IPS DF 6.9 (cell line): Measurements from ENCODE around the gene THAP3.
"Not testable (repeated sequence)": the region's sequence is repeated elsewhere in the genome, so short reads cannot be mapped to it uniquely, and the experiment has no call there.

ENCODE experiments used
- DNase-seq: peaks from one replicate; pipeline ENCODE4 v3.0.0-alpha.2; 2013; ENCODE audit warnings: low read depth, low spot score
- H3K27ac ChIP-seq: one replicate; pipeline ENCODE4 v1.5.1; 2013; ENCODE audit warnings: low read length, control low read depth
- H3K27me3 ChIP-seq: 2 replicates; pipeline ENCODE4 v1.6.1; 2013; ENCODE audit warnings: mild to moderate bottlenecking, low read length; ENCODE audit not compliant: control insufficient read depth, insufficient read depth
- H3K36me3 ChIP-seq: 2 replicates; pipeline ENCODE4 v1.6.1; 2013; ENCODE audit warnings: low read length; ENCODE audit not compliant: control insufficient read depth, insufficient read depth
- H3K4me1 ChIP-seq: 2 replicates; pipeline ENCODE4 v1.6.1; 2013; ENCODE audit warnings: low read length; ENCODE audit not compliant: control insufficient read depth, insufficient read depth
- H3K4me3 ChIP-seq: 2 replicates; pipeline ENCODE4 v1.5.1; 2013; ENCODE audit warnings: mild to moderate bottlenecking, low read length
- H3K9me3 ChIP-seq: 2 replicates; pipeline ENCODE4 v1.6.1; 2013; ENCODE audit warnings: low read length, inconsistent platforms; ENCODE audit not compliant: control insufficient read depth, insufficient read depth
- WGBS: extraction: QIAGEN DNeasy Blood & Tissue Kit; methylation state at CpG from one replicate; pipeline ENCODE4 v1.1.7; 2013; ENCODE audit warnings: mixed read lengths, missing lambda C conversion rate; ENCODE audit not compliant: insufficient read length, insufficient coverage; 5-methylcytosine and 5-hydroxymethylcytosine counted together

THAP3 gene

GRCh38 chr1:6637770-6638169 lies 13.1 kb downstream of the THAP3 start:
- no peaks in the 10 kb centered on the region for H3K9me3 ChIP-seq
- no peaks in the 10 kb centered on the region for H3K27me3 ChIP-seq
- no peak for DNase-seq
- H3K4me1 ChIP-seq: no peaks in the 10 kb centered on the region
- H3K27ac ChIP-seq: no peak overlapping the region
- peaks cover 44% of the 10 kb centered on the region for H3K36me3 ChIP-seq
- WGBS: no CpG with 5 or more reads among the region's 9 CpGs
- H3K4me3 ChIP-seq: no peak overlapping the region

DNA sequence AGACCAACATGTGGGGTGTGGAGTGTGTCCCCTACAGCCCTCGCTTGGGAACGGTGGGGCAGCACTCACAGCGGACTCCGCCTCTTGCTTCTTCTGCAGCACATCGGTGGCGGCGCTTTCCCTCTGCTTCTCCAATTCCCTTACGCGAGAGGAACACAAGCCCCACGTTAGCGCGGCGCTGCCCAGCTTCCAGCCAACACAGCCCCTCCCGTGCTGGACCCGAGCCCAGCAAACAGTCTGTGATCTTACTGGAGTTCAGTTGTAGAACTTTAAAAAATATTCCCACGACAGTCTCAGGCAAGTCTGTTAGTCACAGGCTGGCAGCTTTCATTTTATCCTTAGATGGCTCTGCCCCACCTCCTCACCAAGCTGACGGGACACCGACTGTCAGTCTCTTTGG lies 13.6 kb downstream of the THAP3 start:
- peaks cover 45% of the 10 kb centered on the region for H3K36me3 ChIP-seq
- no CpG with 5 or more reads among the region's 18 CpGs for WGBS

GRCh38 chr1:6640867-6641266 lies 16.2 kb downstream of the THAP3 start:
- H3K27ac ChIP-seq, H3K4me3 ChIP-seq, H3K27me3 ChIP-seq, H3K4me1 ChIP-seq, H3K9me3 ChIP-seq, DNase-seq: not testable (repeated sequence)
- WGBS: no CpG with 5 or more reads among the region's 3 CpGs
- peaks cover 56% of the 10 kb centered on the region for H3K36me3 ChIP-seq

More for the DNA sequence above, 13.6 kb downstream of the THAP3 start:
- DNase-seq: no peak
- Histone ChIP-seq H3K27me3 (no peaks in the 10 kb centered on the region), H3K27ac (no peak overlapping the region), H3K4me3 (no peak overlapping the region), H3K9me3 (no peaks in the 10 kb centered on the region), H3K4me1 (no peaks in the 10 kb centered on the region)

GRCh38 chr1:6645018-6645417 lies 20.4 kb downstream of the THAP3 start:
- H3K4me1 ChIP-seq: no peaks in the 10 kb centered on the region
- no CpG with 5 or more reads among the region's 7 CpGs for WGBS
- no peaks in the 10 kb centered on the region for H3K9me3 ChIP-seq
- H3K4me3 ChIP-seq: no peak overlapping the region
- H3K27ac ChIP-seq: no peak overlapping the region
- H3K27me3 ChIP-seq: no peaks in the 10 kb centered on the region
- DNase-seq: no peak
- H3K36me3 ChIP-seq: peaks cover 28% of the 10 kb centered on the region

DNA sequence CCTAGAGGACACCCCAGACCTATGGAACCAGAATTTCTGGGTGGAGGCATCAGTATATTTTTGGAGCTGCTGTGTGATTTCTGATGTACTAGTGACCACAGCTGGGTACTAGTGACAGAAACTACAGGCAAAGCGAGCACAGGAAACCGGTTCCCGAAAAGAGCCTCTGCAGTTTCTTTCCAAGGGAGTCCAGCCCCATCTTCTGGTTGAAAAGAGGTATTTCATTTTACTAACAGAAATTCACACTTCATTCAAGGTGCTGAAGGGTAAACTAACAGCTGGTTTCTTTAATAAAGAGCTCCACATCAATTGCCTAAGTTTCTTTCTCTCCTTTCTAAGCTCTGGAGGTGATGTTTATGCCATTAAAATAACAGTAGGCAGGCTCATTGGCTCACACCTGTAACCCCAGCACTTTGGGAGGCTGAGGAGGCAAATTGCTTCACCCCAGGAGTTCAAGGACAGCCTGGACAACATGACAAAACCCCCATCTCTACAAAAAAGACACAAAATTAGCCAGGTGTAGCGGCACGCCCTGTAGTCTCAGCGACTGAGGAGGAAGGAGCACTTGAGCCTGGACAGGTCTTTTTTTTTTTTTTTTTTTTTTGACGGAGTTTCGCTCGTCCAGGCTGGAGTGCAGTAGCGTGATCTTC lies 22.0 kb downstream of the THAP3 start:
- no CpG with 5 or more reads among the region's 10 CpGs for WGBS
- H3K9me3 ChIP-seq: no peaks in the 10 kb centered on the region
- no peaks in the 10 kb centered on the region for H3K27me3 ChIP-seq
- H3K4me3 ChIP-seq: no peak overlapping the region
- no peak for DNase-seq
- no peaks in the 10 kb centered on the region for H3K4me1 ChIP-seq
- no peak overlapping the region for H3K27ac ChIP-seq
- H3K36me3 ChIP-seq: peaks cover 32% of the 10 kb centered on the region

GRCh38 chr1:6648556-6648955 lies 23.9 kb downstream of the THAP3 start:
- no CpG with 5 or more reads among the region's 6 CpGs for WGBS
- Histone ChIP-seq H3K9me3 (no peaks in the 10 kb centered on the region), H3K27me3 (no peaks in the 10 kb centered on the region), H3K27ac (no peak overlapping the region), H3K4me3 (no peak overlapping the region), H3K36me3 (peaks cover 26% of the 10 kb centered on the region), H3K4me1 (no peaks in the 10 kb centered on the region)
- DNase-seq: no peak

GRCh38 chr1:6651909-6652308 lies 27.2 kb downstream of the THAP3 start:
- Histone ChIP-seq H3K4me3 (no peak overlapping the region), H3K4me1 (no peaks in the 10 kb centered on the region), H3K27me3 (no peaks in the 10 kb centered on the region), H3K36me3 (peaks cover 11% of the 10 kb centered on the region; the same call in 1 of the 2 replicates), H3K27ac (no peak overlapping the region), H3K9me3 (no peaks in the 10 kb centered on the region)
- no CpG with 5 or more reads among the region's 17 CpGs for WGBS
- no peak for DNase-seq

DNA sequence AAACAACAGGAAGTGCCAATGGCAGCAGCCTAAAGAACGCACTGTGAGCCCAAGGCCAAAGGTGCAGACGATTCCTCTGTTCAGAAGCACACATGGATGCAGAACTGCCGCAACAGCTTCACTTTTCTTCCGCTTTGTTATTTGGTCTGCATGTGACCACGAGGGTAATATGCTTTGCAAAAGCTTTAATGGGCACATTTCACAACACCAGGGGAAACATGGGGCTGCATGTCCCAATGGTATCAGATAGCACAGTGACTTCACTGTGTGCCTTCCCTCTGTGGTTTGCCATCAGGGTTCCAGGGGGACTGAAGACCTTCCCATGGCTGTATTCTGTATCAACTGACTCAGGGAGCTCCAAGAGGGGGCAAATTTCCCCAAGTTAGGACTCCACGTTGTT lies 28.3 kb downstream of the THAP3 start:
- Histone ChIP-seq H3K27me3 (no peaks in the 10 kb centered on the region), H3K4me3 (no peak overlapping the region), H3K4me1 (no peaks in the 10 kb centered on the region), H3K27ac (no peak overlapping the region), H3K36me3 (peaks cover 11% of the 10 kb centered on the region; the same call in 1 of the 2 replicates), H3K9me3 (no peaks in the 10 kb centered on the region)
- no CpG with 5 or more reads among the region's 6 CpGs for WGBS
- no peak for DNase-seq

GRCh38 chr1:6653436-6654290 lies 29.0 kb downstream of the THAP3 start:
- H3K4me1 ChIP-seq: no peaks in the 10 kb centered on the region
- no peak overlapping the region for H3K27ac ChIP-seq
- no peak for DNase-seq
- no peaks in the 10 kb centered on the region for H3K27me3 ChIP-seq
- no peak overlapping the region for H3K4me3 ChIP-seq
- peaks cover 11% of the 10 kb centered on the region; the same call in 1 of the 2 replicates for H3K36me3 ChIP-seq
- H3K9me3 ChIP-seq: no peaks in the 10 kb centered on the region
- no CpG with 5 or more reads among the region's 23 CpGs for WGBS

GRCh38 chr1:6657138-6657537 lies 32.5 kb downstream of the THAP3 start:
- Histone ChIP-seq H3K9me3 (no peaks in the 10 kb centered on the region), H3K36me3 (peaks cover 4% of the 10 kb centered on the region; the same call in 1 of the 2 replicates), H3K4me3 (no peak overlapping the region), H3K4me1 (no peaks in the 10 kb centered on the region), H3K27ac (no peak overlapping the region), H3K27me3 (no peaks in the 10 kb centered on the region)
- DNase-seq: no peak
- WGBS: no CpG with 5 or more reads among the region's 6 CpGs
